Esophagus muscularis mucosa (tissue), 4 donors: Measurements from ENCODE around the gene AKT2. TPM values are rescaled to one million over a fixed set of nuclear protein-coding genes. Genes with fewer than 3 reads are reported as not detected.

Experiments
- DNase-seq: peaks from one replicate; pipeline ENCODE4 v3.0.0-alpha.2; 2017; ENCODE audit errors: extremely low spot score
- H3K27ac ChIP-seq, 4 donors: fragments of 200-600 bp; sonication (generic); replicated peaks in 1 of 4; 1 replicate in 3 of 4; 2 replicates in 1 of 4; pipeline ENCODE4 v1.5.1; 2016 to 2019; ENCODE audit warnings: mild to moderate bottlenecking in 1 of 4
- H3K27me3 ChIP-seq, 4 donors: fragments of 200-600 bp; sonication (generic); one replicate each; pipeline versions ENCODE4 v1.5.1 to v1.6.0; 2016 to 2019
- H3K36me3 ChIP-seq, 4 donors: fragments of 200-600 bp; sonication (generic); one replicate each; pipeline ENCODE4 v1.5.1; 2016 to 2019
- H3K4me1 ChIP-seq, 4 donors: fragments of 200-600 bp; sonication (generic); one replicate each; pipeline ENCODE4 v1.5.1; 2016 to 2019
- H3K4me3 ChIP-seq, 4 donors: fragments of 200-600 bp; sonication (generic); 1 replicate in 2 of 4; 2 replicates in 2 of 4; pipeline ENCODE4 v1.5.1; 2016 to 2019; ENCODE audit warnings: mild to moderate bottlenecking in 4 of 4, moderate library complexity in 1 of 4
- H3K9me3 ChIP-seq, 4 donors: fragments of 200-600 bp; sonication (generic); 1 replicate in 3 of 4; 2 replicates in 1 of 4; pipeline ENCODE4 v1.5.1; 2016 to 2019
- CTCF ChIP-seq, 3 experiments: fragments of 200-600 bp in 2 of 3; fragments of 450-650 bp in 1 of 3; sonication (generic) in 2 of 3; IDR thresholded peaks; one replicate each; pipeline ENCODE4 v1.5.1; 2017 to 2019; ENCODE audit warnings: antibody characterized with exemption in 3 of 3, mild to moderate bottlenecking in 2 of 3, moderate library complexity in 1 of 3
- EP300 ChIP-seq: sonication (generic); formaldehyde crosslinking; IDR thresholded peaks from one replicate; pipeline ENCODE4 v1.6.1; 2017; ENCODE audit warnings: antibody characterized with exemption
- POLR2A ChIP-seq: fragments of 450-650 bp; IDR thresholded peaks from one replicate; pipeline ENCODE4 v1.6.1; 2017; ENCODE audit warnings: antibody characterized with exemption, moderate library complexity, mild to moderate bottlenecking, low read depth
- POLR2AphosphoS5 ChIP-seq, 2 donors: sonication (generic); formaldehyde crosslinking; IDR thresholded peaks; one replicate each; pipeline ENCODE4 v1.6.1; 2017; ENCODE audit warnings: antibody characterized with exemption in 2 of 2
- WGBS: methylation state at CpG from one replicate; pipeline ENCODE4 v1.1.5; 2018; 5-methylcytosine and 5-hydroxymethylcytosine counted together
- intact Hi-C: fragments of 100-400 bp; cut with DNase I; formaldehyde crosslinking; loops from one replicate; pipeline ENCODE4 v1.15.1; 2023
- total RNA-seq, 4 donors: library from RNA; depleted of rRNA; stranded (reverse); fragments of >200 nt; gene quantifications; one replicate each; pipeline versions ENCODE4 v1.1.0 to v1.2.1, GENCODE V29; 2016

The AKT2 gene
- total RNA-seq, 4 donors from 2014 or later = 53.3 to 82.1 (median 64.0) TPM

GRCh38 chr19:40286971-40287421 lies 1.9 kb upstream of the AKT2 start:
- no peaks in the 10 kb centered on the region for H3K9me3 ChIP-seq
- no peaks in the 10 kb centered on the region for H3K36me3 ChIP-seq
- intact Hi-C loops = no loop called here
- no peak for TF ChIP-seq EP300
- no peak for TF ChIP-seq POLR2AphosphoS5 (IDR thresholded peaks at IDR 0.05)
- no peak for TF ChIP-seq POLR2A
- TF ChIP-seq CTCF (IDR thresholded peaks at IDR 0.05) = no peak
- no peaks in the 10 kb centered on the region for H3K27me3 ChIP-seq
- no peak overlapping the region for H3K4me3 ChIP-seq
- H3K27ac ChIP-seq = peak overlapping the region in 3 of 4 donors; percentile 95 to 97 (median 96)
- DNase-seq = no peak
- WGBS = 90% methylated on average over 8 of the region's 8 CpGs
- H3K4me1 ChIP-seq = peaks cover 21 to 37% (median 33%) of the 10 kb centered on the region in 4 donors

GRCh38 chr19:40286235-40286970 lies 1.3 kb upstream of the AKT2 start:
- intact Hi-C loops = no loop called here
- peaks cover 26 to 43% (median 39%) of the 10 kb centered on the region in 4 donors for H3K4me1 ChIP-seq
- no peak for TF ChIP-seq CTCF (IDR thresholded peaks at IDR 0.05)
- TF ChIP-seq EP300 = no peak
- TF ChIP-seq POLR2A = no peak
- no peak for TF ChIP-seq POLR2AphosphoS5 (IDR thresholded peaks at IDR 0.05)
- H3K27ac ChIP-seq = peak overlapping the region; percentile 95 to 97 (median 96)
- H3K9me3 ChIP-seq = no peaks in the 10 kb centered on the region
- peak overlapping the region; percentile 73 to 98 (median 85) for H3K4me3 ChIP-seq
- DNase-seq = no peak
- WGBS = 67% methylated on average over 16 of the region's 16 CpGs
- H3K27me3 ChIP-seq = no peaks in the 10 kb centered on the region
- H3K36me3 ChIP-seq = no peaks in the 10 kb centered on the region

GRCh38 chr19:40285353-40286234 lies 449 bp upstream of the AKT2 start:
- Histone ChIP-seq H3K9me3 (no peaks in the 10 kb centered on the region), H3K27ac (peak overlapping the region; percentile 95 to 97 (median 96)), H3K4me3 (peak overlapping the region; percentile 73 to 98 (median 85)), H3K4me1 (peaks cover 34 to 51% (median 47%) of the 10 kb centered on the region in 4 donors), H3K27me3 (no peaks in the 10 kb centered on the region), H3K36me3 (no peaks in the 10 kb centered on the region)
- DNase-seq = peak; percentile 99
- 21% methylated on average over 21 of the region's 42 CpGs for WGBS
- TF ChIP-seq POLR2AphosphoS5 (IDR thresholded peaks at IDR 0.05) (peak; percentile 70 to 96), CTCF (IDR thresholded peaks at IDR 0.05) (no peak)
- intact Hi-C loops = no loop called here

GRCh38 chr19:40284251-40284500 lies 969 bp downstream of the AKT2 start:
- H3K4me3 ChIP-seq = peak overlapping the region; percentile 73 to 98 (median 85)
- intact Hi-C loops = no loop called here
- no peaks in the 10 kb centered on the region for H3K9me3 ChIP-seq
- peak overlapping the region; percentile 95 to 97 (median 96) for H3K27ac ChIP-seq
- no peaks in the 10 kb centered on the region for H3K36me3 ChIP-seq
- no peak for DNase-seq
- 4% methylated on average over 4 of the region's 4 CpGs for WGBS
- no peak for TF ChIP-seq CTCF (IDR thresholded peaks at IDR 0.05)
- TF ChIP-seq POLR2AphosphoS5 (IDR thresholded peaks at IDR 0.05) = no peak
- no peak for TF ChIP-seq POLR2A
- TF ChIP-seq EP300 = no peak
- no peaks in the 10 kb centered on the region for H3K27me3 ChIP-seq
- peaks cover 49 to 65% (median 62%) of the 10 kb centered on the region in 4 donors for H3K4me1 ChIP-seq
